Ishikawa (cell line): ENCODE results near the gene CAMTA1.

Experiments used
- CEBPB ChIP-seq: IDR thresholded peaks from 2 replicates; pipeline ENCODE4 v1.6.1; 2012
- CREB1 ChIP-seq: IDR thresholded peaks from 2 replicates; pipeline ENCODE4 v1.6.1; 2012; ENCODE audit warnings: low read depth
- EGR1 ChIP-seq: IDR thresholded peaks from 2 replicates; pipeline ENCODE4 v1.6.1; 2012
- EP300 ChIP-seq: IDR thresholded peaks from 2 replicates; pipeline ENCODE4 v1.6.1; 2012; ENCODE audit warnings: borderline replicate concordance
- FOXM1 ChIP-seq: IDR thresholded peaks from 2 replicates; pipeline ENCODE4 v1.6.1; 2012; ENCODE audit warnings: low read depth, borderline replicate concordance
- NFIC ChIP-seq: IDR thresholded peaks from 2 replicates; pipeline ENCODE4 v1.6.1; 2012
- RAD21 ChIP-seq: IDR thresholded peaks from 2 replicates; pipeline ENCODE4 v1.6.1; 2012; ENCODE audit warnings: low read depth
- TAF1 ChIP-seq: IDR thresholded peaks from 2 replicates; pipeline ENCODE4 v1.6.1; 2012; ENCODE audit warnings: low read depth, mild to moderate bottlenecking
- TCF12 ChIP-seq: IDR thresholded peaks from 2 replicates; pipeline ENCODE4 v1.6.1; 2012; ENCODE audit warnings: low read depth
- TEAD4 ChIP-seq: IDR thresholded peaks from 2 replicates; pipeline ENCODE4 v1.6.1; 2012
- YY1 ChIP-seq: IDR thresholded peaks from 2 replicates; pipeline ENCODE4 v1.6.1; 2012; ENCODE audit warnings: low read depth
- ZBTB7A ChIP-seq: IDR thresholded peaks from 2 replicates; pipeline ENCODE4 v1.6.1; 2012; ENCODE audit warnings: low read depth
- TF ChIP-seq, protein P1 (sequence below): IDR thresholded peaks from 2 replicates; pipeline ENCODE4 v1.6.1; 2012
- TF ChIP-seq, protein P2 (sequence below): IDR thresholded peaks from 2 replicates; pipeline ENCODE4 v1.6.1; 2012
- TF ChIP-seq, protein P3 (sequence below): IDR thresholded peaks from 2 replicates; pipeline ENCODE4 v1.6.1; 2012; ENCODE audit warnings: low read depth, mild to moderate bottlenecking

CAMTA1 gene

DNA sequence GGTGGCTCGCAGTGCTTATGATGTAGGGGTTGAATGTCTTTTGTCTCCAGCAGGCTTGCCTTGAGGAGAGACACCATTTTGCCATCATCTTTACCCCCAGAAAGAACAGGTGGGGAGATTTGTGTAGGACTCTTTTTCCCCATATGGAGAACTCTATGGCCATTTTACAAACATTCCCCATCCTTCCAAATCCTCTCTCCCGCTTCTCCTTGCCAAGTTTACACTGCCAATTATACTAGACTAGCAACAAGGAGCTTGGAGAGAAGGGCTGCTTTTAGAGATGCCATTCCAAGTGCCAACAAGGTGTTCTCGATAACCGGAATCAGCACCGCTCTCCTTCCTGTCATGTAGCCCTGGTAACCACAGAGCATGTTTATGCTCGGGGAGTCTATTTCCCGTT lies 233.1 kb downstream of the CAMTA1 start:
- TF ChIP-seq RAD21 (no peak), CREB1 (no peak), CEBPB (no peak), YY1 (no peak), FOXM1 (no peak), EP300 (no peak), TCF12 (no peak), NFIC (no peak)
- TF ChIP-seq, protein P1, sequence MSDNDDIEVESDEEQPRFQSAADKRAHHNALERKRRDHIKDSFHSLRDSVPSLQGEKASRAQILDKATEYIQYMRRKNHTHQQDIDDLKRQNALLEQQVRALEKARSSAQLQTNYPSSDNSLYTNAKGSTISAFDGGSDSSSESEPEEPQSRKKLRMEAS: no peak

DNA sequence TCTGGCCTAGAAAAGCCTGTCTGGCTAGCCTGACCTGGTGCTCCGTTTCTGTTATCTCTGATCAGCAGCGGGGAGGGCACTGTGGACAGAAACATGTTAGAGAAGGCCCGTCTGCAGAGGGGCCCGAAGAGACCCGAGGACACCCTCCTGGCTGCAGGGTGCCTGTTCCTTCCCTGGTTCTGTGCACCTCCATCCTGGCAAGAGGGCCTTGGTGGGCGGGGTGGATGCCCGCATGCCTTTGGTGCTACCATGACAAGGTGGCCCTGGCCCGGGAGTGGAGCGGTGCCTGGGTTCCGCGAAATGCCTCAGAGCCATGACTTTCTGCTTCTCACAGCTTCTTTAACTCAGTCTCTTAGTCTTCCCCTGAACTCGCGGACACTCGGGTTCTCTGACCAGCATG lies 233.6 kb downstream of the CAMTA1 start:
- no peak for TF ChIP-seq TCF12
- TF ChIP-seq TEAD4: no peak
- no peak for TF ChIP-seq EGR1
- no peak for TF ChIP-seq EP300
- TF ChIP-seq CEBPB: no peak
- no peak for TF ChIP-seq RAD21
- no peak for TF ChIP-seq YY1
- TF ChIP-seq TAF1: no peak
- TF ChIP-seq NFIC: no peak

DNA sequence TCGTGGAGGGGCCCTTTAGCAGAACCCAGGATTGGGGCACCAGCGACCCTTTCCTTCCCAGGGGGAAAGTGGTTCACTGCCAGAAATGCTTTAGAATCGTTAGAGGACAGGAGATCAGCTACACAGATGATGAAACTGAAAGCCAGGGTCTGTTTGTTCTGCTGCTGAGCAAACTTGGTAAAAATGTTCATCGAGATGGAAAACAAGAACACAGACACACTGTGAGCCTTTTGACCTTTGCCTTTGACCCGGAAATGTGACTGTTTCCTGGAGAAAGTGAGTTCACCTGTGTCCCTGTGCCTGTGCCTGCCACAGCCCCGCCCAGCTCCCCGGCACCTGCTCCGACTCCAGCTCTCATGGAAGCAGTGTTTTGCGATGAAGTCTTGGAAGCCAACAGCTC lies 234.3 kb downstream of the CAMTA1 start:
- TF ChIP-seq, protein P1: no peak
- TF ChIP-seq CREB1 (no peak), CEBPB (no peak), TEAD4 (no peak), TAF1 (no peak), RAD21 (no peak), EP300 (no peak), NFIC (no peak), FOXM1 (no peak), ZBTB7A (no peak)
- TF ChIP-seq, protein P2, sequence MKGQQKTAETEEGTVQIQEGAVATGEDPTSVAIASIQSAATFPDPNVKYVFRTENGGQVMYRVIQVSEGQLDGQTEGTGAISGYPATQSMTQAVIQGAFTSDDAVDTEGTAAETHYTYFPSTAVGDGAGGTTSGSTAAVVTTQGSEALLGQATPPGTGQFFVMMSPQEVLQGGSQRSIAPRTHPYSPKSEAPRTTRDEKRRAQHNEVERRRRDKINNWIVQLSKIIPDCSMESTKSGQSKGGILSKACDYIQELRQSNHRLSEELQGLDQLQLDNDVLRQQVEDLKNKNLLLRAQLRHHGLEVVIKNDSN: no peak
- TF ChIP-seq, protein P3, sequence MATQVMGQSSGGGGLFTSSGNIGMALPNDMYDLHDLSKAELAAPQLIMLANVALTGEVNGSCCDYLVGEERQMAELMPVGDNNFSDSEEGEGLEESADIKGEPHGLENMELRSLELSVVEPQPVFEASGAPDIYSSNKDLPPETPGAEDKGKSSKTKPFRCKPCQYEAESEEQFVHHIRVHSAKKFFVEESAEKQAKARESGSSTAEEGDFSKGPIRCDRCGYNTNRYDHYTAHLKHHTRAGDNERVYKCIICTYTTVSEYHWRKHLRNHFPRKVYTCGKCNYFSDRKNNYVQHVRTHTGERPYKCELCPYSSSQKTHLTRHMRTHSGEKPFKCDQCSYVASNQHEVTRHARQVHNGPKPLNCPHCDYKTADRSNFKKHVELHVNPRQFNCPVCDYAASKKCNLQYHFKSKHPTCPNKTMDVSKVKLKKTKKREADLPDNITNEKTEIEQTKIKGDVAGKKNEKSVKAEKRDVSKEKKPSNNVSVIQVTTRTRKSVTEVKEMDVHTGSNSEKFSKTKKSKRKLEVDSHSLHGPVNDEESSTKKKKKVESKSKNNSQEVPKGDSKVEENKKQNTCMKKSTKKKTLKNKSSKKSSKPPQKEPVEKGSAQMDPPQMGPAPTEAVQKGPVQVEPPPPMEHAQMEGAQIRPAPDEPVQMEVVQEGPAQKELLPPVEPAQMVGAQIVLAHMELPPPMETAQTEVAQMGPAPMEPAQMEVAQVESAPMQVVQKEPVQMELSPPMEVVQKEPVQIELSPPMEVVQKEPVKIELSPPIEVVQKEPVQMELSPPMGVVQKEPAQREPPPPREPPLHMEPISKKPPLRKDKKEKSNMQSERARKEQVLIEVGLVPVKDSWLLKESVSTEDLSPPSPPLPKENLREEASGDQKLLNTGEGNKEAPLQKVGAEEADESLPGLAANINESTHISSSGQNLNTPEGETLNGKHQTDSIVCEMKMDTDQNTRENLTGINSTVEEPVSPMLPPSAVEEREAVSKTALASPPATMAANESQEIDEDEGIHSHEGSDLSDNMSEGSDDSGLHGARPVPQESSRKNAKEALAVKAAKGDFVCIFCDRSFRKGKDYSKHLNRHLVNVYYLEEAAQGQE: no peak

DNA sequence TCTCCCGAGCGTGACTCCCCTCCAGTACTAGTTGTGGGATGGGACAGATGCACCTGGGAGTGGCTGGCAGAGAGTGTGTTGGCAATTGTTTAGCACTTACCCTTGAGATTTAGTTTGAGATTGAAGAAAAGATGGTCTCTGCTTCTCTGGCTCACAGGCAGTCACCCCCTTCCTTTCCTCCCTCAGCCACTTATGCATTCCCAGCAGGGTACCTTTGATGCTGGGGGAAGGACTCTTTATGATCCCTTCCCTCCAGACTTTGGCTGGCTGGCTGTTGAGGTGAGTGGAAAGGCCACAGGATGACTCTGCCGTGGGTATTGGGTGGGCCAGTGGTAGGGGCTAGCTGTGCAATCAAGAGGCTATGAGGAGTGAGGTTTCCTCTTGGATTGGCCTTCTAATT lies 236.8 kb downstream of the CAMTA1 start:
- TF ChIP-seq CEBPB (no peak), EGR1 (no peak), RAD21 (no peak), FOXM1 (no peak)

DNA sequence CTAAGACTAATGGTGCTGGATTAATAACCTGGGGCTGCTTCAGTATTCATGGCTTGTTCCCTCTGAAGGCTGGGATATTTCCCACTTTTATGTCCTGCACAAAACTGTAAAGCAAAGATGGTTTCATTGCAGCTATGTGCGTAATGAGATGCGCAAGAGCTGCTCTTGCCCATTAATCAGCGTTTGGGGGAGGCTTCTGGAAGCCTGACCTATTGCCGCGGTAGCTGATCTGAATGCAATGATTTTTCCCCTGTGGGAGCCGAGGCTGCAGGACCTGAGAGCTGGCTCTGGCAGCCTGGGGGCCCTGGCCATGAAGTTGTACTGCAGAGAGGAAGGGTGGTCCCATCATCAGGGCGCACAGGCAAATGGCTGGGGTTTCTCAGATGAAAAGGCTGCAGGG lies 239.8 kb downstream of the CAMTA1 start:
- TF ChIP-seq CEBPB: no peak
- TF ChIP-seq, protein P2: no peak
- no peak for TF ChIP-seq CREB1
- no peak for TF ChIP-seq TEAD4
- TF ChIP-seq EP300: no peak
- no peak for TF ChIP-seq YY1
- TF ChIP-seq RAD21: no peak
- TF ChIP-seq TCF12: no peak
- TF ChIP-seq FOXM1: no peak
- TF ChIP-seq, protein P3: no peak
- no peak for TF ChIP-seq NFIC
- TF ChIP-seq, protein P1: no peak
- no peak for TF ChIP-seq EGR1

DNA sequence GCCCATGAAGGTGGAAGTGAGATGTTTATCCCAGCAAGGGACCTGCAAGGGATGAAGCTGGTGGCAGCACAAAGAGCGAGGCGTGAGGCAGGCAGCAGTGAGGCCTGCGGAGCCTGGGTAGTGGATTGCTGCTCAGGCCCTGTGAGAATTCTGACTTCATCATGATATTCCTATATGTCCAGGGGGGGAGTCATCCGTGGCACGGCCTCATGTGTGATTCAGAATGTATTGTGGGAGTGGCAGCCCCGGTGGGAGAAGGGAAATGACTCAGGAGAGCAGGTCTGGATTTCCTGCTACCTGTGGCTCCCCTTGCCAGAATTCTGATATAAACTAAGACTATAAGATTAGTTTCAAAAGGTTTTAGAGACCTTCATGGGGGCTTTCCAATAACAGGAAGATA lies 240.9 kb downstream of the CAMTA1 start:
- TF ChIP-seq CEBPB (no peak), ZBTB7A (no peak), TCF12 (no peak), FOXM1 (no peak), RAD21 (no peak), CREB1 (no peak), EP300 (no peak), TAF1 (no peak), NFIC (no peak), TEAD4 (no peak), YY1 (no peak), EGR1 (no peak)
- TF ChIP-seq, protein P2: no peak
- TF ChIP-seq, protein P3: no peak
- TF ChIP-seq, protein P1: no peak
